HepG2 (cell line): ENCODE data around the gene KBTBD3. TPM values are rescaled to one million over a fixed set of nuclear protein-coding genes. Genes with fewer than 3 reads are reported as not detected.
A peak's percentile ranks its signal among the peaks of the same experiment; 100 is the strongest.

ENCODE experiments used
- CREM ChIP-seq, 2 experiments: sonication (generic) in 1 of 2; formaldehyde crosslinking in 1 of 2; IDR thresholded peaks; 2 replicates each; pipeline versions ENCODE4 v1.4.0 to v1.6.1; 2016 to 2020; ENCODE audit warnings: antibody characterized with exemption in 1 of 2, mild to moderate bottlenecking in 1 of 2, missing genetic modification reagents in 1 of 2
- FOSL1 ChIP-seq: sonication (generic); formaldehyde crosslinking; IDR thresholded peaks from 2 replicates; pipeline ENCODE4 v1.9.0; 2021; ENCODE audit warnings: missing genetic modification reagents, borderline replicate concordance
- HES4 ChIP-seq: sonication (generic); formaldehyde crosslinking; IDR thresholded peaks from 2 replicates; pipeline ENCODE4 v1.9.0; 2021; ENCODE audit warnings: mild to moderate bottlenecking, missing genetic modification reagents, borderline replicate concordance
- HNRNPK ChIP-seq: fragments of 200-400 bp; formaldehyde crosslinking; IDR thresholded peaks from 2 replicates; pipeline ENCODE4 v1.6.1; 2018; ENCODE audit warnings: low read length, low read depth, moderate library complexity, mild to moderate bottlenecking; ENCODE audit not compliant: poor library complexity, severe bottlenecking
- KAT8 ChIP-seq: IDR thresholded peaks from 2 replicates; pipeline ENCODE4 v1.6.1; 2016; ENCODE audit warnings: missing genetic modification reagents, missing compliant biosample characterization
- KDM3A ChIP-seq: IDR thresholded peaks from 2 replicates; pipeline ENCODE4 v1.6.1; 2018; ENCODE audit warnings: low read depth, missing compliant biosample characterization
- WIZ ChIP-seq: sonication (generic); formaldehyde crosslinking; IDR thresholded peaks from 2 replicates; pipeline ENCODE4 v1.5.1; 2020; ENCODE audit warnings: mild to moderate bottlenecking, missing genetic modification reagents
- ZNF101 ChIP-seq: sonication (generic); formaldehyde crosslinking; IDR thresholded peaks from 2 replicates; pipeline ENCODE4 v1.4.0; 2020; ENCODE audit warnings: mild to moderate bottlenecking, low read depth, missing genetic modification reagents, borderline replicate concordance
- ZNF230 ChIP-seq: sonication (generic); formaldehyde crosslinking; IDR thresholded peaks from 2 replicates; pipeline ENCODE4 v1.4.0; 2020; ENCODE audit warnings: mild to moderate bottlenecking, missing genetic modification reagents
- ZNF678 ChIP-seq: sonication (generic); formaldehyde crosslinking; IDR thresholded peaks from 2 replicates; pipeline ENCODE4 v1.4.0; 2020; ENCODE audit warnings: mild to moderate bottlenecking, missing genetic modification reagents
- ZNF83 ChIP-seq: sonication (generic); formaldehyde crosslinking; IDR thresholded peaks from 2 replicates; pipeline ENCODE4 v1.4.0; 2020; ENCODE audit warnings: missing genetic modification reagents, mild to moderate bottlenecking, borderline replicate concordance
- polyA plus RNA-seq, 8 experiments: library from polyadenylated mRNA; depleted of rRNA in 3 of 8; stranded (reverse) in 7 of 8; unstranded in 1 of 8; fragments of >200 nt; fragmentation: Illumina TruSeq in 4 of 8; extraction: Trizol in 4 of 8; gene quantifications; 2 replicates each; pipeline versions ENCODE4 v1.2.1 to v1.2.3, GENCODE V29; 2011 to 2016; ENCODE audit warnings: low read depth in 4 of 8, missing spikeins in 1 of 8, mixed read lengths in 1 of 8; ENCODE audit not compliant: insufficient read depth in 1 of 8
- total RNA-seq, 5 experiments: library from RNA; depleted of rRNA; stranded (reverse); fragments of >200 nt; fragmentation: Illumina TruSeq; extraction: Trizol; gene quantifications; 2 replicates each; pipeline ENCODE4 v1.2.3, GENCODE V29; 2016; ENCODE audit warnings: low read depth in 1 of 5
- TF ChIP-seq, protein P1 (sequence below): sonication (generic); formaldehyde crosslinking; IDR thresholded peaks from 2 replicates; pipeline ENCODE4 v1.4.0; 2020; ENCODE audit warnings: missing genetic modification reagents, borderline replicate concordance
- TF ChIP-seq, protein P2 (sequence below): sonication (generic); formaldehyde crosslinking; IDR thresholded peaks from 2 replicates; pipeline ENCODE4 v1.4.0; 2020; ENCODE audit warnings: missing genetic modification reagents
- TF ChIP-seq, protein P3 (sequence below): sonication (generic); formaldehyde crosslinking; conservative IDR thresholded peaks from 2 replicates; pipeline ENCODE4 v1.4.0; 2020; ENCODE audit warnings: mild to moderate bottlenecking, missing genetic modification reagents, moderate library complexity
- TF ChIP-seq, protein P4 (sequence below): sonication (generic); formaldehyde crosslinking; IDR thresholded peaks from 2 replicates; pipeline ENCODE4 v1.5.0; 2020; ENCODE audit warnings: missing genetic modification reagents
- TF ChIP-seq, protein P5 (sequence below): sonication (generic); formaldehyde crosslinking; IDR thresholded peaks from 2 replicates; pipeline ENCODE4 v1.4.0; 2020; ENCODE audit warnings: missing genetic modification reagents

KBTBD3 gene
- total and polyA plus RNA-seq, 2 of the 13 experiments (the other 11 are each of a cell fraction or from before 2014, with no cell fraction given), result 1.8 to 7.4 TPM

DNA sequence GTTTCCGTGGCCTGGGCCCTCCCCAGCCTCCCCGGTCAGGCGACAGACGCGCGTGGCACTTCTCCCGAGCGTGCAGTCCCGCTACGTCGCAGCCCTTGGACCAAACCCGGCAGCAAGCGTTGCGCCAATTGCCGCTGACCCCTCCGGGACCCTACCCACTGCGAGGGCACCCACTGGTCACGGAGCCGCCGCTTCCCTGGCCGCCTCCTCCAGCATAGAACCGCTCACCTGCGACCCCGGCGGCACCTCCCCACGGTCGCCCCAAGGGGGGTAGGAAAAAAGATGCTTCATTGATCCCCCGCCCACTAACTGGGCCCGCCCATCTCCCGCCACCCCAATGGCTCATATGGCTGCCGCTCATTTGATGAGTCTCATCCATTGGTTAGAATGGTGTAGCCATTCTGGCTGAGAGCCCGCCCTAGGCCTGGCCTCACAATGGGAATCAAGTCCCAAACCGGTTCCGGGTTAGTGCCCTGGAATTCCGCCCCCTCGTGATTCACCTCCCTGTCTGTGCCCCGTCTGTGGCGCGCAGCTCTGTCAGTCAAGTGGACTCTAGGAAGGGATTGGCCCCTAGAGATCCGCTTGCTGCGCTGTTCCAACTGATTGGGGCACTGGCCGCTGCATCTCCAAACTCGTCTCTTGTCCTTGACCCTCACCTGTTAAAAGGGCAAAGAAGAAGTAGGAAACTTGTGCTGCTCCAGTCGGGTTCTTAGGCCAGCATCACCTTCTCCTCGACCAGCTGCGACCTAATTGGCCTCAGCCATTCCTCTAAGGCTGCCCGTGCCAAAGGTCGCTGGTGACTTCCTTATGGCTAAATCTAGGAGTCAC lies 55.0 kb downstream of the KBTBD3 start, which contains the start of gene MSANTD4 (continued):
- TF ChIP-seq ZNF230 (CRISPR knock-in tag) (0 out of 2 replicates have a peak, but pooled peaks have one; percentile 50), CREM (IDR thresholded peaks at IDR 0.05) (peak; percentile 84), CREM (CRISPR knock-in tag; IDR thresholded peaks at IDR 0.05) (no peak), KAT8 (CRISPR knock-in tag) (peak; percentile 91), WIZ (CRISPR knock-in tag) (0 out of 2 replicates have a peak, but pooled peaks have one; percentile 65), ZNF83 (no peak), ZNF101 (CRISPR knock-in tag) (no peak), HES4 (CRISPR knock-in tag) (peak; percentile 59; the same call in 1 of the 2 replicates), KDM3A (no peak), HNRNPK (no peak), ZNF678 (CRISPR knock-in tag) (0 out of 2 replicates have a peak, but pooled peaks have one; percentile 39), FOSL1 (CRISPR knock-in tag) (peak; percentile 64)
- TF ChIP-seq, protein P1, sequence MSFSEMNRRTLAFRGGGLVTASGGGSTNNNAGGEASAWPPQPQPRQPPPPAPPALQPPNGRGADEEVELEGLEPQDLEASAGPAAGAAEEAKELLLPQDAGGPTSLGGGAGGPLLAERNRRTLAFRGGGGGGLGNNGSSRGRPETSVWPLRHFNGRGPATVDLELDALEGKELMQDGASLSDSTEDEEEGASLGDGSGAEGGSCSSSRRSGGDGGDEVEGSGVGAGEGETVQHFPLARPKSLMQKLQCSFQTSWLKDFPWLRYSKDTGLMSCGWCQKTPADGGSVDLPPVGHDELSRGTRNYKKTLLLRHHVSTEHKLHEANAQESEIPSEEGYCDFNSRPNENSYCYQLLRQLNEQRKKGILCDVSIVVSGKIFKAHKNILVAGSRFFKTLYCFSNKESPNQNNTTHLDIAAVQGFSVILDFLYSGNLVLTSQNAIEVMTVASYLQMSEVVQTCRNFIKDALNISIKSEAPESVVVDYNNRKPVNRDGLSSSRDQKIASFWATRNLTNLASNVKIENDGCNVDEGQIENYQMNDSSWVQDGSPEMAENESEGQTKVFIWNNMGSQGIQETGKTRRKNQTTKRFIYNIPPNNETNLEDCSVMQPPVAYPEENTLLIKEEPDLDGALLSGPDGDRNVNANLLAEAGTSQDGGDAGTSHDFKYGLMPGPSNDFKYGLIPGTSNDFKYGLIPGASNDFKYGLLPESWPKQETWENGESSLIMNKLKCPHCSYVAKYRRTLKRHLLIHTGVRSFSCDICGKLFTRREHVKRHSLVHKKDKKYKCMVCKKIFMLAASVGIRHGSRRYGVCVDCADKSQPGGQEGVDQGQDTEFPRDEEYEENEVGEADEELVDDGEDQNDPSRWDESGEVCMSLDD (CRISPR knock-in tag), result no peak
- TF ChIP-seq, protein P2, sequence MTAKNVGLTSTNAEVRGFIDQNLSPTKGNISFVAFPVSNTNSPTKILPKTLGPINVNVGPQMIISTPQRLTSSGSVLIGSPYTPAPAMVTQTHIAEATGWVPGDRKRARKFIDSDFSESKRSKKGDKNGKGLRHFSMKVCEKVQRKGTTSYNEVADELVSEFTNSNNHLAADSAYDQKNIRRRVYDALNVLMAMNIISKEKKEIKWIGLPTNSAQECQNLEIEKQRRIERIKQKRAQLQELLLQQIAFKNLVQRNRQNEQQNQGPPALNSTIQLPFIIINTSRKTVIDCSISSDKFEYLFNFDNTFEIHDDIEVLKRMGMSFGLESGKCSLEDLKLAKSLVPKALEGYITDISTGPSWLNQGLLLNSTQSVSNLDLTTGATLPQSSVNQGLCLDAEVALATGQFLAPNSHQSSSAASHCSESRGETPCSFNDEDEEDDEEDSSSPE (CRISPR knock-in tag), result no peak
- TF ChIP-seq, protein P3, sequence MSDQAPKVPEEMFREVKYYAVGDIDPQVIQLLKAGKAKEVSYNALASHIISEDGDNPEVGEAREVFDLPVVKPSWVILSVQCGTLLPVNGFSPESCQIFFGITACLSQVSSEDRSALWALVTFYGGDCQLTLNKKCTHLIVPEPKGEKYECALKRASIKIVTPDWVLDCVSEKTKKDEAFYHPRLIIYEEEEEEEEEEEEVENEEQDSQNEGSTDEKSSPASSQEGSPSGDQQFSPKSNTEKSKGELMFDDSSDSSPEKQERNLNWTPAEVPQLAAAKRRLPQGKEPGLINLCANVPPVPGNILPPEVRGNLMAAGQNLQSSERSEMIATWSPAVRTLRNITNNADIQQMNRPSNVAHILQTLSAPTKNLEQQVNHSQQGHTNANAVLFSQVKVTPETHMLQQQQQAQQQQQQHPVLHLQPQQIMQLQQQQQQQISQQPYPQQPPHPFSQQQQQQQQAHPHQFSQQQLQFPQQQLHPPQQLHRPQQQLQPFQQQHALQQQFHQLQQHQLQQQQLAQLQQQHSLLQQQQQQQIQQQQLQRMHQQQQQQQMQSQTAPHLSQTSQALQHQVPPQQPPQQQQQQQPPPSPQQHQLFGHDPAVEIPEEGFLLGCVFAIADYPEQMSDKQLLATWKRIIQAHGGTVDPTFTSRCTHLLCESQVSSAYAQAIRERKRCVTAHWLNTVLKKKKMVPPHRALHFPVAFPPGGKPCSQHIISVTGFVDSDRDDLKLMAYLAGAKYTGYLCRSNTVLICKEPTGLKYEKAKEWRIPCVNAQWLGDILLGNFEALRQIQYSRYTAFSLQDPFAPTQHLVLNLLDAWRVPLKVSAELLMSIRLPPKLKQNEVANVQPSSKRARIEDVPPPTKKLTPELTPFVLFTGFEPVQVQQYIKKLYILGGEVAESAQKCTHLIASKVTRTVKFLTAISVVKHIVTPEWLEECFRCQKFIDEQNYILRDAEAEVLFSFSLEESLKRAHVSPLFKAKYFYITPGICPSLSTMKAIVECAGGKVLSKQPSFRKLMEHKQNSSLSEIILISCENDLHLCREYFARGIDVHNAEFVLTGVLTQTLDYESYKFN (CRISPR knock-in tag), result 0 out of 2 replicates have a peak, but pooled peaks have one; percentile 23
- TF ChIP-seq, protein P4, sequence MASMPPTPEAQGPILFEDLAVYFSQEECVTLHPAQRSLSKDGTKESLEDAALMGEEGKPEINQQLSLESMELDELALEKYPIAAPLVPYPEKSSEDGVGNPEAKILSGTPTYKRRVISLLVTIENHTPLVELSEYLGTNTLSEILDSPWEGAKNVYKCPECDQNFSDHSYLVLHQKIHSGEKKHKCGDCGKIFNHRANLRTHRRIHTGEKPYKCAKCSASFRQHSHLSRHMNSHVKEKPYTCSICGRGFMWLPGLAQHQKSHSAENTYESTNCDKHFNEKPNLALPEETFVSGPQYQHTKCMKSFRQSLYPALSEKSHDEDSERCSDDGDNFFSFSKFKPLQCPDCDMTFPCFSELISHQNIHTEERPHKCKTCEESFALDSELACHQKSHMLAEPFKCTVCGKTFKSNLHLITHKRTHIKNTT (CRISPR knock-in tag), result no peak
- TF ChIP-seq, protein P5, sequence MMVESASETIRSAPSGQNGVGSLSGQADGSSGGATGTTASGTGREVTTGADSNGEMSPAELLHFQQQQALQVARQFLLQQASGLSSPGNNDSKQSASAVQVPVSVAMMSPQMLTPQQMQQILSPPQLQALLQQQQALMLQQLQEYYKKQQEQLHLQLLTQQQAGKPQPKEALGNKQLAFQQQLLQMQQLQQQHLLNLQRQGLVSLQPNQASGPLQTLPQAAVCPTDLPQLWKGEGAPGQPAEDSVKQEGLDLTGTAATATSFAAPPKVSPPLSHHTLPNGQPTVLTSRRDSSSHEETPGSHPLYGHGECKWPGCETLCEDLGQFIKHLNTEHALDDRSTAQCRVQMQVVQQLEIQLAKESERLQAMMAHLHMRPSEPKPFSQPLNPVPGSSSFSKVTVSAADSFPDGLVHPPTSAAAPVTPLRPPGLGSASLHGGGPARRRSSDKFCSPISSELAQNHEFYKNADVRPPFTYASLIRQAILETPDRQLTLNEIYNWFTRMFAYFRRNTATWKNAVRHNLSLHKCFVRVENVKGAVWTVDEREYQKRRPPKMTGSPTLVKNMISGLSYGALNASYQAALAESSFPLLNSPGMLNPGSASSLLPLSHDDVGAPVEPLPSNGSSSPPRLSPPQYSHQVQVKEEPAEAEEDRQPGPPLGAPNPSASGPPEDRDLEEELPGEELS (CRISPR knock-in tag), result no peak
